Lower lobe of right lung (tissue), 2 donors: Measurements from ENCODE around the gene LRRIQ1. TPM values are rescaled to one million over a fixed set of nuclear protein-coding genes. Genes with fewer than 3 reads are reported as not detected.

Experiments used
- ATAC-seq, 2 donors: fragments of 200-7000 bp; cut with Tn5 transposase; one replicate each; pipeline ENCODE4 v1.9.1; 2020 to 2022; ENCODE audit warnings: mild to moderate bottlenecking in 2 of 2, moderate library complexity in 2 of 2
- DNase-seq: peaks from one replicate; pipeline ENCODE4 v3.0.0-alpha.2; 2020
- H3K27ac ChIP-seq: fragments of 200-600 bp; one replicate; pipeline ENCODE4 v1.8.0; 2022
- H3K27me3 ChIP-seq: fragments of 200-600 bp; one replicate; pipeline ENCODE4 v1.8.0; 2022; ENCODE audit warnings: low read depth
- H3K36me3 ChIP-seq: fragments of 200-600 bp; one replicate; pipeline ENCODE4 v1.8.0; 2022; ENCODE audit warnings: mild to moderate bottlenecking
- H3K4me1 ChIP-seq: fragments of 200-600 bp; one replicate; pipeline ENCODE4 v1.8.0; 2022
- H3K4me3 ChIP-seq: fragments of 200-600 bp; one replicate; pipeline ENCODE4 v1.8.0; 2022; ENCODE audit warnings: mild to moderate bottlenecking
- H3K9me3 ChIP-seq: fragments of 200-600 bp; one replicate; pipeline ENCODE4 v1.8.0; 2022
- intact Hi-C: fragments of 100-400 bp; cut with DNase I; formaldehyde crosslinking; loops from one replicate; pipeline ENCODE4 v1.11.0; 2022
- total RNA-seq: library from RNA; stranded (reverse); fragmentation: NEBNext Ultra II Directional; extraction: Animal tissue kit (Norgen Biotek cat#: 25700); gene quantifications from one replicate; pipeline ENCODE4 v1.2.1, GENCODE V29; 2021
- TF ChIP-seq, protein P1 (sequence below): fragments of 200-600 bp; IDR thresholded peaks from one replicate; pipeline ENCODE4 v1.8.0; 2022; ENCODE audit warnings: antibody characterized with exemption, mild to moderate bottlenecking
- donor health status: DM: no; HTN: yes; CAD: no; lungs with severe emphysema.

LRRIQ1 gene
- total RNA-seq, 1 donor from 2014 or later: 10.6 TPM

DNA sequence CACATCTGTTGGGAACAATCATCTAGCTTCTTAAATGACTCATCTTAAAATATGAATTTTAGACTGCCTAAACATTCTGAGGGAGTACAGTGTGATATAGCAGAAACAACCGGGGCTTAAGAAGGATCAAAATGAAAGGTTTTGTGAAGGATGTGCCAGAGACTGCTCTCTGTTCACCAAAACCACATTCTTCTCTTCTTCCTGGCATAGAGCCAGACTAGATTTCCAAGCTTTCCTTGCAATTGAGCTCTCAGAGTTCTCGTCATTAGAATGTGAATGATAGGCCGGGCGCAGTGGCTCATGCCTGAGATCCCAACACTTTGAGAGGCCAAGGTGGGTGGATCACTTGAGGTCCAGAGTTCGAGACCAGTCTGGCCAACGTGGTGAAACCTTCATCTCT lies 94.5 kb downstream of the LRRIQ1 start:
- Histone ChIP-seq H3K27me3 (no peaks in the 10 kb centered on the region), H3K4me3 (no peak overlapping the region), H3K27ac (no peak overlapping the region), H3K9me3 (no peaks in the 10 kb centered on the region), H3K4me1 (no peaks in the 10 kb centered on the region), H3K36me3 (no peaks in the 10 kb centered on the region)
- TF ChIP-seq, protein P1, sequence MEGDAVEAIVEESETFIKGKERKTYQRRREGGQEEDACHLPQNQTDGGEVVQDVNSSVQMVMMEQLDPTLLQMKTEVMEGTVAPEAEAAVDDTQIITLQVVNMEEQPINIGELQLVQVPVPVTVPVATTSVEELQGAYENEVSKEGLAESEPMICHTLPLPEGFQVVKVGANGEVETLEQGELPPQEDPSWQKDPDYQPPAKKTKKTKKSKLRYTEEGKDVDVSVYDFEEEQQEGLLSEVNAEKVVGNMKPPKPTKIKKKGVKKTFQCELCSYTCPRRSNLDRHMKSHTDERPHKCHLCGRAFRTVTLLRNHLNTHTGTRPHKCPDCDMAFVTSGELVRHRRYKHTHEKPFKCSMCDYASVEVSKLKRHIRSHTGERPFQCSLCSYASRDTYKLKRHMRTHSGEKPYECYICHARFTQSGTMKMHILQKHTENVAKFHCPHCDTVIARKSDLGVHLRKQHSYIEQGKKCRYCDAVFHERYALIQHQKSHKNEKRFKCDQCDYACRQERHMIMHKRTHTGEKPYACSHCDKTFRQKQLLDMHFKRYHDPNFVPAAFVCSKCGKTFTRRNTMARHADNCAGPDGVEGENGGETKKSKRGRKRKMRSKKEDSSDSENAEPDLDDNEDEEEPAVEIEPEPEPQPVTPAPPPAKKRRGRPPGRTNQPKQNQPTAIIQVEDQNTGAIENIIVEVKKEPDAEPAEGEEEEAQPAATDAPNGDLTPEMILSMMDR: no peak
- DNase-seq: no peak
- intact Hi-C loops: no loop called here
- no peak for ATAC-seq

DNA sequence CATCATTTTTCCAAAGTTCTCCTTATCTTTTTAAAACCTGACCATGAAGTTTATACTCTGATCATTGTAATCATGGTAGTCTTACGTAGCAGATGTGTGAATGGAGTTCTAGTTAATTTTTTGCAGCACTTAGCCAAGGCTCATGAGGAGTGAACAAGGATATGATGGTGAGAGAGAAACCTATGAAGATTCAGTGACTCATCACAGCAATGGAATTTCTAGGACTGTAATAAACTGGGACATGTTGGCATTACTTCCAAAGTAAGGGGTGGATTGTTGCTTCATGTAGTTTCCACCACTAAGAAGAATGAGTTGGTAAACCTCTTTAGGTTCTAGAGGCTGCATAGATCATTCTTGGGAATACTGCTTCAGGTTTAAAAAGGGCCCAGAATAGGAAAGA lies 102.7 kb downstream of the LRRIQ1 start:
- Histone ChIP-seq H3K27me3 (no peaks in the 10 kb centered on the region), H3K4me3 (no peak overlapping the region), H3K4me1 (no peaks in the 10 kb centered on the region), H3K27ac (no peak overlapping the region), H3K9me3 (no peaks in the 10 kb centered on the region), H3K36me3 (no peaks in the 10 kb centered on the region)
- DNase-seq: no peak
- no peak for ATAC-seq
- intact Hi-C loops: no loop called here
- TF ChIP-seq, protein P1: no peak

DNA sequence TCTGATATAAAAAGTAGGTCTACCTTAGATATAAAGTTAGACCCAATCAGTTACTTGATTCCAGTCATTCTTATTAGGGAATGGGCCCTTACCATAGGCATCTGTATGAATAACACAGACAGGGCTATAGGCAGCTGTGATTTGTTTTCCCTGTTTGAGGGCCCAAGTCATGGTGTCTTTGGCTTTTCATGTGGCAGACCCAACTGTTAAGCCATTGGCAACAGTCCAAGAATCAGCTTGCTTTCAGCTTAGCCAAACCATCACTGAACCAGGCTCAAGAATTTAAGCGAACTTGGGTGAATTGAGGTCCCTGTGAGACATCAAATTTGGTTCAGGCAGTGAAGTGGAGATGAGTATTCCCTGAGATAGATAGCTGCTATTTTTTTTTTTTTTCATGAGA lies 111.2 kb downstream of the LRRIQ1 start:
- TF ChIP-seq, protein P1: no peak
- Histone ChIP-seq H3K27me3 (no peaks in the 10 kb centered on the region), H3K36me3 (no peaks in the 10 kb centered on the region), H3K27ac (no peak overlapping the region), H3K9me3 (no peaks in the 10 kb centered on the region), H3K4me1 (no peaks in the 10 kb centered on the region), H3K4me3 (no peak overlapping the region)
- no peak for DNase-seq
- intact Hi-C loops: no loop called here
- no peak for ATAC-seq

DNA sequence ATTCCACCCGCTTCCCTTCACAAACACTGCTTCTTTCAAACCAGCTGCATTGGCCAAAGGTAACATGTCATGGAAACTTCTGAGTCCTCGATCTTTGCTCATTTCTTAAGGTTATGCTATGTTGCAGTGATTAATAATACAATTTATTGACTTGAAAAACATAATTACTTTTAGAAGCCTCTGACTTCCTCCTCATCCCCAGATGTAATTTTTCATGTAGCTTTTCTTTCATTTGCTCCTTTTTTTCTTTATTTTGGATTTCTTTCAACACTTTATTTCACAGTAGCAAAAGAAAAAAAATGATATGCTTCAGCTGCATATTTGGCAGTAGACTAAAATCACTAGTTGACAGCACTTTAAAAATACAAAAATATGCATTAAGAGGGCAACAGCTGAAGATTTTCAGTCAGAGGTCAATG lies 116.2 kb downstream of the LRRIQ1 start:
- H3K36me3 ChIP-seq: no peaks in the 10 kb centered on the region
- no peak overlapping the region for H3K27ac ChIP-seq
- ATAC-seq (no peak), DNase-seq (no peak)
- H3K4me1 ChIP-seq: no peaks in the 10 kb centered on the region
- H3K9me3 ChIP-seq: no peaks in the 10 kb centered on the region
- no peak overlapping the region for H3K4me3 ChIP-seq
- no peaks in the 10 kb centered on the region for H3K27me3 ChIP-seq
- TF ChIP-seq, protein P1: no peak
- intact Hi-C loops: no loop called here

DNA sequence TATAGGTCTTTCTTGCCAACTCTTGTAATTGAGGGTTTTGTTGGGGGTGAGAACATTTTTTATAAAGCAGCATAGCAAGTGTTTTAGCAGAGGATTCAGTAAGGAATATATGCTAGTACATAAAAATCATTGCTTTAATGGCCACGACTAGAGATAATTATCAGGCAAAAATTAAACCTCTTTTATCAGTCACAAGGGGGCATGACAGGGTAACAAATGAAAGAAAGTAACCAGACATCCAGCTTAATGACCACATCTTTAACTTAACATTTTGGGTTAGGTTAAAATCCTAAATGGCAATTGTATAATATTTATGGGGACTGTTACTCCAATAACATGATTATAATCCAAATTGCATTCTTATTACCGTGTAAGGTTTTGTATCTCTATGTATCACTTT lies 119.6 kb downstream of the LRRIQ1 start:
- no peak for DNase-seq
- H3K27ac ChIP-seq: no peak overlapping the region
- H3K9me3 ChIP-seq: no peaks in the 10 kb centered on the region
- no peaks in the 10 kb centered on the region for H3K27me3 ChIP-seq
- intact Hi-C loops: no loop called here
- no peaks in the 10 kb centered on the region for H3K4me1 ChIP-seq
- no peak for ATAC-seq
- TF ChIP-seq, protein P1: no peak
- H3K36me3 ChIP-seq: no peaks in the 10 kb centered on the region
- H3K4me3 ChIP-seq: no peak overlapping the region

DNA sequence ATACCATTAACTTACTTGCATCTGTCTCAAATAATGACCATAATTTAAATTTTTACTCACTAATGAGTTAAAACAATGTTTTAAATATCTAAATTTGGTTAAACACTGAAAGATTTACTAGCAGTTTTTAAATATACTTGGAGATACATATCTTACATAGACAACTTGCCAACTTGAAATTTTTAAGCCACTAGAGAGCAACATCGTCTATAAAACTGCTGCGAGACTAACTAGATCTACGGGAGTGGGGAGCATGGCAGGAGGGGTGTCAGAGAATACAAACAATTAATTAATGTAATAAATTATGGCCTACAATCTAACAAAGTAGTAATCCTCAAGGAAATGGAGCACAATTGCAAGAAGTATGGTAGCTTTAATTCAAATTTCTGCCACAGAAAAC lies 120.4 kb downstream of the LRRIQ1 start:
- intact Hi-C loops: no loop called here
- Histone ChIP-seq H3K4me1 (no peaks in the 10 kb centered on the region), H3K36me3 (no peaks in the 10 kb centered on the region), H3K27me3 (no peaks in the 10 kb centered on the region), H3K4me3 (no peak overlapping the region), H3K9me3 (no peaks in the 10 kb centered on the region), H3K27ac (no peak overlapping the region)
- TF ChIP-seq, protein P1: no peak
- DNase-seq (no peak), ATAC-seq (no peak)
